OCI-LY7 (cell line): ENCODE results near the gene CNBD2.

Experiments
- CTCF ChIP-seq: fragments of 200-600 bp; sonication (generic); conservative IDR thresholded peaks from 2 replicates; pipeline ENCODE4 v1.5.1; 2014; ENCODE audit warnings: mild to moderate bottlenecking, antibody characterized with exemption, low read length, moderate library complexity, mixed read lengths
- EZH2phosphoT487 ChIP-seq: fragments of 200-600 bp; sonication (generic); IDR thresholded peaks from 2 replicates; pipeline ENCODE4 v1.6.1; 2018; ENCODE audit warnings: low read depth, borderline replicate concordance, mild to moderate bottlenecking, mixed run types, antibody characterized with exemption, low read length, moderate library complexity, mixed read lengths

GRCh38 chr20:35991142-35991771 lies 22.9 kb downstream of the CNBD2 start:
- TF ChIP-seq CTCF (peak; percentile 82), EZH2phosphoT487 (no peak)
